ENCODE results near the gene ZNF576. TPM values are rescaled to one million over a fixed set of nuclear protein-coding genes. Genes with fewer than 3 reads are reported as not detected.
"Not testable (repeated sequence)": the region's sequence is repeated elsewhere in the genome, so short reads cannot be mapped to it uniquely, and the experiment has no call there.

ZNF576 gene
- total RNA-seq, 3 donors from 2014 or later = 16.6 to 22.3 (median 18.5) TPM

DNA sequence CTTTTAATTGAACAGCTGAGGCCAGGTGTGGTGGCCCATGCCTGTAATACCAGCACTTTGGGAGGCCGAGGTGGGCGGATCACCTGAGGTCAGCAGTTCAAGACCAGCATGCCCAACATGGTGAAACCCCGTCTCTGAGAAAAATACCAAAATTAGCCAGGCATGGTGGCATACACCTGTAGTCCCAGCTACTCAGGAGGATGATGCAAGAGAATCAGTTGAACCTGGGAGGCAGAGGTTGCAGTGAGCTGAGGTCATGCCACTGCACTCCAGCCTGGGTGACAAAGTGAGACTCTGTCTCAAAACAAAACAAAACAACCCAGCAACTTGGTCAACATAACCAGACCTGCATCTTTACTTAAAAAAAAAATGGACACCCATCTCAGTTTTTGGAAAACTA, 9.4 kb upstream of the ZNF576 start:
- Mint-ChIP-seq H3K36me3 (ENCODE audit: insufficient read depth) (peaks cover 16% of the 10 kb centered on the region), H3K4me1 (ENCODE audit: low read depth) (peaks cover 15% of the 10 kb centered on the region)
- not testable (repeated sequence) for ATAC-seq; H3K27me3 Mint-ChIP-seq (ENCODE audit: low read depth); H3K9me3 Mint-ChIP-seq; DNase-seq; H3K4me3 Mint-ChIP-seq

GRCh38 chr19:43589277-43589676, 7.1 kb upstream of the ZNF576 start:
- no peaks in the 10 kb centered on the region for H3K27me3 Mint-ChIP-seq (ENCODE audit: low read depth)

DNA sequence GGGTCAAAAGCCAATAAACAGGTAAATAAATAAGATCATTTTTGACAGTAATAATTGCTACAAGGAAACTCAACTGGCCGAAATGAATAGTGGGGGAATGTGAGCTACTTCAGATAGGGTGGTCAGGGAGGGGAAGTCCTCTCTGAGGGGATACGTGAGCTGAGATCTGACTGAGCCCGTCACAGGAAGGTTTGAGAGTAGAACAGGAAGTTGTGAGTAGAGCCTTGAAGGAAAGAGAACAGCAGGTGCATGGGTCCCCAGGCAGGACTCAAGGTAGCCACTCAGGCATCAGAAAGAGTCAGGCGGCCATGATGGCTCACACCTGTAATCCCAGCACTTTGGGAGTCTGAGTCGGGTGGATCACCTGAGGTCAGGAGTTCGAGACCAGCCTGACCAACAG, 6.7 kb upstream of the ZNF576 start:
- Mint-ChIP-seq H3K27me3 (ENCODE audit: low read depth) (no peaks in the 10 kb centered on the region), H3K4me1 (ENCODE audit: low read depth) (peaks cover 17% of the 10 kb centered on the region), H3K36me3 (ENCODE audit: insufficient read depth) (peaks cover 28% of the 10 kb centered on the region), H3K9me3 (no peaks in the 10 kb centered on the region), H3K4me3 (no peak overlapping the region)
- DNase-seq (no peak), ATAC-seq (no peak)

More at GRCh38 chr19:43589277-43589676, 7.1 kb upstream of the ZNF576 start:
- ATAC-seq (no peak), DNase-seq (no peak)
- Mint-ChIP-seq H3K4me1 (ENCODE audit: low read depth) (peaks cover 18% of the 10 kb centered on the region), H3K36me3 (ENCODE audit: insufficient read depth) (peaks cover 28% of the 10 kb centered on the region), H3K9me3 (no peaks in the 10 kb centered on the region), H3K4me3 (no peak overlapping the region)

DNA sequence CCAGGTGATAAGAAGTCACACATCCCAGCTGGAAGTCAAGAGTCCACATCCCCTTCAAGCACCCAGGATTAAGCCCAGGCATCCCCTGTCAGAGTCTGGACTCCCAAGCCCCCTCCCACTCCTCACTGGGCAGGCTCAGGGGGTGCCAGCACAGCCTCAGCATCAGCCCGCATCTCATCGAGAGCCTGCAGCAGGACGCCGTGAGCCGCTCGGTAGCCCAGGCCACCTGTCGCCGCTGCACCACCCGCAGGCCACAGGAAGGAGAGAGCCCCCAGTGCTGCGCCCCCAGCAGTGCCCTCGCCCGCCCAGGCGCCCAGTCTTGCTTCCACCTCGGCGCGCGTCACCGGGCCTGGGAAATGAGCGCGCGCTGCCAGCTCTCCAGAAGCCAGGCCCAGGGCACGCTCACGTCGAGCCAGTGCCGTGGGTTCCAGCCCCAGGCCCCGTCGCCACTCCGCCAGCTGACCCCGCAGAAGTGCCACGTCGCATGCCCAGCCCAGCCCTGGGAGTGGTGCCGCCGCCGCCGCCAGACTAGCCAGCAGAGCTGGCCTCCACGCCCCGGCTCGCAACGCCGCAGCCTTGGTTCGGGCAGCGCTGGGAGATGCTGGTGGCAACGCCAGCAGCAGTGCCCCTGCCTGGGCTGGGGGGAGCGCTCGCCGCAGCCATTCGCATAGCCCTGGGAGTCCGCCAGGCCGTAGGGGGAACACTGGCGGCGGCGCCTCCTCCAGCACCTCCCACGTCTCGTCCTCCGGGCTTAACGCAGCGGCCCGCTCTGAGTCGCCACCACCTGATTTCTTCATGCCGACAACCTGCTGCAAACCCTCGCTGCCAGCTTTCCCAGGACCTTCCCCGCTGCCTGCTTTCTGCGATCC, 4.3 kb upstream of the ZNF576 start:
- no peak for DNase-seq
- H3K4me3 Mint-ChIP-seq = no peak overlapping the region
- no peaks in the 10 kb centered on the region for H3K27me3 Mint-ChIP-seq (ENCODE audit: low read depth)
- peaks cover 21% of the 10 kb centered on the region for H3K36me3 Mint-ChIP-seq (ENCODE audit: insufficient read depth)
- ATAC-seq = no peak
- H3K9me3 Mint-ChIP-seq = no peaks in the 10 kb centered on the region
- peaks cover 24% of the 10 kb centered on the region for H3K4me1 Mint-ChIP-seq (ENCODE audit: low read depth)

DNA sequence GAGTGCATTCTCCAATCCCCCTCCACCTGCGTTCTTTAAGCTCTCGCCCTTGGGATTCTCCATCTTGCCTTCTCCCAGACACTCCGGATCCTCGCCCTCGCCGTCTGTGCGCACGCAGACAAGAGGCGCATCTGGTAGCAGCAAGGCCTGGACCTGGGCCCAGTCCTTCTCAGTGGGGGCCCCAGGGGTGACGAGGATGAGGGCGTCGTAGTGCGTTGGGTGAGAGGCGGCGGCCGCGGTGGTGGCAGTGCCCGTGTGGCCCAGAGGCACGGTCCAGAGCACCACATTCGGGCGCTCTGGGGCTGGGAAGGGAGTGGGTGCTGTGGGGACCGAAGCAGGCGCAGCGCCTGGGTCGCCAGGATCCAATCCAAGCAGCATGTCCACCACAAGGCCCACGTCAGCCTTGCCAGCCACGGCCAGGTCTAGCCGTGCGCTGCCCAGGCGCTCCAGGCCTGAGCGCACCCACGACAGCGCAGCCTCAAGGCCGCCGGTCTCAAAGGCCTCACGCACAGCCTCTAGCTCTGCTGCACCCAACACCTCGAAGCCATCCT, 3.5 kb upstream of the ZNF576 start:
- no peaks in the 10 kb centered on the region for H3K9me3 Mint-ChIP-seq
- ATAC-seq = no peak
- H3K4me1 Mint-ChIP-seq (ENCODE audit: low read depth) = peaks cover 32% of the 10 kb centered on the region
- DNase-seq = no peak
- H3K4me3 Mint-ChIP-seq = no peak overlapping the region
- H3K36me3 Mint-ChIP-seq (ENCODE audit: insufficient read depth) = peaks cover 21% of the 10 kb centered on the region
- no peaks in the 10 kb centered on the region for H3K27me3 Mint-ChIP-seq (ENCODE audit: low read depth)

GRCh38 chr19:43594081-43594697, 2.2 kb upstream of the ZNF576 start:
- no peak for DNase-seq
- H3K36me3 Mint-ChIP-seq (ENCODE audit: insufficient read depth) = peaks cover 21% of the 10 kb centered on the region
- H3K27me3 Mint-ChIP-seq (ENCODE audit: low read depth) = no peaks in the 10 kb centered on the region
- no peaks in the 10 kb centered on the region for H3K9me3 Mint-ChIP-seq
- peaks cover 43% of the 10 kb centered on the region for H3K4me1 Mint-ChIP-seq (ENCODE audit: low read depth)
- H3K4me3 Mint-ChIP-seq = peak overlapping the region; percentile 99
- no peak for ATAC-seq

DNA sequence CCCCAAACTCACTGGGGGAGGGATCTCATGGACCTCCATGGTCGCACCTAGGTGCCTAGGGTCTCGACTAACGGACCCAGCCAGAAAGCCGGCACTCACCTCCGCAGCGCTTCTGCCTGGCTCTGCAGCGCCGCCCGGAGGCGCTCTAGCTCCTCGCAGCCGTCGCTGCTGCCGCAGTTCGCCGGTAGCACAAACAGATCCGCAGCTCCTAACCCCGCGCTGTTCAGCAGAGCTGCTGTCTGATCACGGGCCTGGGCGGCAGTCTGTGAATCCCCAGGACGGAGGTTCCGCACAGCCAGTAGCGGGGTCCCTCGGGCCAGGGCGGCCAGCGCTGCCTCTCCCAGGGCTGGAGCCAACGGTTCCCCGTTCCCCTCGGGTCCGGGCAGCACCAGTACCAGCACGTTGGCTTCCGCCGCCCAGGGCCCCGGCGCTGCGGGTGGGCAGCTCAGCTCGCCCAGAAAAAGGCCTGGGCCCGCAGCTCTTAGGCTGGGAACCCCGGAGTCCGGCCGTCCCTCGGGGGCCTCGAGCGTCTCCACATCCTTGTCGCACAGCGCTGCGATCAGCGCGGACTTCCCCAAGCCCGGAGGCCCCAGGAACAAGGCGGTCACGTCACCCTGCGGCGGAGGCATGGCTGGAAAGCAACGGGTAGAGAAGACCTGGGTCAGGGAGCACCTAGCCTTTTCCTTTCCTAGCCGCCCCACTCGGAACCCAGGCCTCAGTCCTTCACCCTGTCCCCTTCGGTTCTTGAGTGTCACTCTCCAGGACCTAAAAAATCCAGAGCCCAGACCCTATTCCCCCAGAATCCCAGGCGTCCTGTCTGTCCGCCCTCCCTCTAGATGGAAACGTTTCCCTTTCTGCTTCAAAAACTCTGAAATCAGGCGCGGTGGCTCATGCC, 1.4 kb upstream of the ZNF576 start:
- H3K9me3 Mint-ChIP-seq = no peaks in the 10 kb centered on the region
- no peaks in the 10 kb centered on the region for H3K27me3 Mint-ChIP-seq (ENCODE audit: low read depth)
- H3K4me1 Mint-ChIP-seq (ENCODE audit: low read depth) = peaks cover 38% of the 10 kb centered on the region
- peak; percentile 63 for DNase-seq
- peak overlapping the region; percentile 99 for H3K4me3 Mint-ChIP-seq
- ATAC-seq = peak; percentile 61 to 65
- peaks cover 18% of the 10 kb centered on the region for H3K36me3 Mint-ChIP-seq (ENCODE audit: insufficient read depth)

DNA sequence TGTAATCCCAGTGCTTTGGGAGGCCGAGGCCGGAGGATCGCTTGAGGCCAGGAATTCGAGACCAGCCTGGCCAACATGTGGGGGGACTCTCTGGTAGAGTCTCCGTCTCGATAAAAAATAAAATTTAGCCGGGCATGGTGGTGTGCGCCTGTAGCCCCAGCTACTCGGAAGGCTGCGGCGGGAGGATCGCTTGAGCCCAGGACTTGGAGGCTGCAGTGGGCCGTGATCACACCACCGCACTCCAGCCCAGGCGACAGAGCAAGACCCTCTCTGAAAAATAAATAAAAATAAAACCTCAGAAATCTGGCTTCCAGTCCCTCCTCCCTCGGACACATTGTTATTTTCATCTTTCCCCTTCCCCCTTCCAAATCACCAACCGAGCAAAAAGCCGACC, 793 bp upstream of the ZNF576 start:
- no peak for DNase-seq
- Mint-ChIP-seq H3K27me3 (ENCODE audit: low read depth) (no peaks in the 10 kb centered on the region), H3K4me3 (peak overlapping the region; percentile 99), H3K9me3 (no peaks in the 10 kb centered on the region), H3K4me1 (ENCODE audit: low read depth) (peaks cover 34% of the 10 kb centered on the region), H3K36me3 (ENCODE audit: insufficient read depth) (peaks cover 16% of the 10 kb centered on the region)
- ATAC-seq = peak; percentile 18 to 19

GRCh38 chr19:43596842-43597461, 557 bp downstream of the ZNF576 start:
- DNase-seq (no peak), ATAC-seq (no peak)
- H3K36me3 Mint-ChIP-seq (ENCODE audit: insufficient read depth) = peaks cover 15% of the 10 kb centered on the region
- H3K9me3 Mint-ChIP-seq = no peaks in the 10 kb centered on the region
- H3K4me3 Mint-ChIP-seq = peak overlapping the region; percentile 99
- H3K27me3 Mint-ChIP-seq (ENCODE audit: low read depth) = no peaks in the 10 kb centered on the region
- H3K4me1 Mint-ChIP-seq (ENCODE audit: low read depth) = peaks cover 34% of the 10 kb centered on the region

GRCh38 chr19:43597876-43598275, 1.5 kb downstream of the ZNF576 start:
- DNase-seq = no peak
- Mint-ChIP-seq H3K9me3 (no peaks in the 10 kb centered on the region), H3K36me3 (ENCODE audit: insufficient read depth) (peaks cover 11% of the 10 kb centered on the region), H3K4me1 (ENCODE audit: low read depth) (peaks cover 34% of the 10 kb centered on the region), H3K4me3 (peak overlapping the region; percentile 99), H3K27me3 (ENCODE audit: low read depth) (no peaks in the 10 kb centered on the region)
- ATAC-seq = no peak

GRCh38 chr19:43598445-43599240, 2.2 kb downstream of the ZNF576 start:
- DNase-seq (no peak), ATAC-seq (no peak)
- peaks cover 29% of the 10 kb centered on the region for H3K4me1 Mint-ChIP-seq (ENCODE audit: low read depth)
- H3K27me3 Mint-ChIP-seq (ENCODE audit: low read depth) = no peaks in the 10 kb centered on the region
- H3K36me3 Mint-ChIP-seq (ENCODE audit: insufficient read depth) = peaks cover 7% of the 10 kb centered on the region
- no peak overlapping the region for H3K4me3 Mint-ChIP-seq
- H3K9me3 Mint-ChIP-seq = no peaks in the 10 kb centered on the region

DNA sequence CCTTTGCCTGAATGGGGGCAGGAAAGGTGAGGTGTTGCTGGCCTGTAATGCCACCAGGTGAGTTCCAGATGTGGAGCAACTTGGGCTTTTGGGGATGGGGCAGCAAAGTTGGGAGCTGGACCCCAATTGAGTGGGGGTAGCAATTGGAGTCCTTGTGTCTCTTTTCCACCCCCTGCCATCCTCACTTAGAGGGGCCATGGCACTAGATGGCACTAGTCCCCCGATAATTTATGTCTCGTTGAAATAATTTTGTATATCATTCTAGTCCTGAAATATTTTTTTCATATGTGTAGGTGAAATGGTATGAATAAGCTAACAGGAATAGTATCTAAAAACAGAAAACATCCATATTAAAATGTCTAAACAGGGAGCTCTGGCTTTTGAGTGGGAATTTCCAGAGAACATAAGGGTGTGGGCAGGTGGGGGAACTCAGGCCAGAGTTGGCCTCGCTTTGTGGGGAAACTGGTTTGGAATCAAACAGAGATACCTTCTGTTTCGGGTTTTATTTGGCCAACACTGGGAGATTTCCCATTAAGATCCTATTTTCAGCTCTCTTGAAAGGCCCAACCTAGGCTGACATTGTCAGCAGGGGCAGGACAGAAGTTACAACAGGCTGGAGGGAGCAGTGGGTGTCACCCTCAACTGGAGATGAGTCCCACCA, 3.4 kb downstream of the ZNF576 start:
- H3K36me3 Mint-ChIP-seq (ENCODE audit: insufficient read depth) = peaks cover 3% of the 10 kb centered on the region
- ATAC-seq = no peak
- H3K4me3 Mint-ChIP-seq = no peak overlapping the region
- peaks cover 26% of the 10 kb centered on the region for H3K4me1 Mint-ChIP-seq (ENCODE audit: low read depth)
- no peaks in the 10 kb centered on the region for H3K9me3 Mint-ChIP-seq
- H3K27me3 Mint-ChIP-seq (ENCODE audit: low read depth) = no peaks in the 10 kb centered on the region
- DNase-seq = no peak

DNA sequence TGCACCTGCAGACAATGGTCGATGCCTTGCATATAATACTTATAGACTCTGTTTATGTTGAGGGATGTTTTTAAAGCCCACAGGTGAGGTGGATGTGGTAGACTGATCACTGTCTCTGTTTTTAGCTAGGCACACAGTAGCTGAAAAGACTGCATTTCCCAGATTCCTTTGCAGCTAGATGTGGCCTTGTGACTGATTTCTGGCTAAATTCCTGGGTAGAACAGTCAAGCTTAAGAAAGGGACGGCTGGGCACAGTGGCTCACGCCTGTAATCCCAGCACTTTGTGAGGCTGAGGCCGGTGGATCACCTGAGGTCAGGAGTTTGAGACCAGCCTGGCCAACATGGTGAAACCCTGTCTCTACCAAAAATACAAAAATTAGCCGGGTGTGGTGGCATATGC, 3.9 kb downstream of the ZNF576 start:
- not testable (repeated sequence) for H3K9me3 Mint-ChIP-seq; ATAC-seq; H3K27me3 Mint-ChIP-seq (ENCODE audit: low read depth); H3K36me3 Mint-ChIP-seq (ENCODE audit: insufficient read depth); H3K4me3 Mint-ChIP-seq; DNase-seq
- H3K4me1 Mint-ChIP-seq (ENCODE audit: low read depth) = peaks cover 24% of the 10 kb centered on the region
